ENCODE data around the gene MDM1.

GRCh38 chr12:68342966-68343365, 10.8 kb upstream of the MDM1 start:
- TF ChIP-seq CTCF (conservative IDR thresholded peaks at IDR 0.05; ENCODE audit: low read depth in 2 of 2) (no peak), EZH2 (IDR thresholded peaks at IDR 0.05; ENCODE audit: low read depth, unreplicated experiment) (no peak)

Data from GM23338 (cell line).